KBM-7 (cell line): ENCODE data around the gene CXCR6.
"Not testable (repeated sequence)": the region's sequence is repeated elsewhere in the genome, so short reads cannot be mapped to it uniquely, and the experiment has no call there.

ENCODE experiments used
- DNase-seq: peaks from one replicate; pipeline ENCODE4 v3.0.0-alpha.2; 2015
- in situ Hi-C: fragments of 300-500 bp; cut with MboI; formaldehyde crosslinking; loops from 2 replicates; pipeline ENCODE4 v1.14.3; 2020; ENCODE audit warnings: low sequenced_read_pairs, low pct_unique_long_range_greater_than_20kb, mixed read lengths

The CXCR6 gene

DNA sequence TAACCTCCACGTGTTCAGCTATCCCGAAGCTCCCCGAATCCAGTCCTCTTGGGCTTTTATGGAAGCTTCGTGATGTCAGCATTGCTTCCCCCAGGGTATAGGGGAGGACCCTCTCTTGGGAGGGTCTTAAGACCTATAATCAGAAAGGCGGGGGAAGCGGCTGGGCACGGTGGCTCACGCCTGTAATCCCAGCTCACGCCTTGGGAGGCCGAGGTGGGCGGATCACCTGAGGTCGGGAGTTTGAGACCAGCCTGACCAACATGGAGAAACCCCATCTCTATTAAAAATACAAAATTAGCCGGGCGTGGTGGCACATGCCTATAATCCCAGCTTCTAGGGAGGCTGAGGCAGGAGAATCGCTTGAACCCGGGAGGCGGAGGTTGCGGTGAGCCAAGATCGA is 54.2 kb downstream of the CXCR6 start:
- in situ Hi-C loops, DNase-seq: not testable (repeated sequence)

DNA sequence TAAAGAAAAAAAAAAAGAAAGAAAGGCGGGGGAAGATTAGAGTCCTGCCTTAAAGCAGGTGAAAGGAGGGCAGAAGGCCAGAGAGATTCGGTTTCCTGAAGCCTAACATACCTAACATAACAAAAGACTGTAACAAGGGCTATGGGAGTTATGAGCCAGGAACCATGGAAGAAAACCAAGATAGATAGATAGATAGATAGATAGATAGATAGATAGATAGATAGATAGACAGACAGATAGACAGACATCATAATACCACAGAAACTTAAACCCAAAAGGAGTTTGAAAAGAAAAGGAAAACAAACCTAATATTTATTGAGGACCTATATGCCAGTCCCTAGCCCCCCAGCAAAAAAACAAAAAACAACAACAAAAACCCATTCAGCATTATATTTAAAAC is 54.7 kb downstream of the CXCR6 start:
- no peak for DNase-seq
- in situ Hi-C loops: no loop called here
